Astrocyte of the cerebellum (primary cell): ENCODE results near the gene NLRC3.

ENCODE experiments used
- DNase-seq: peaks from one replicate; pipeline ENCODE4 v3.0.0-alpha.2; 2011; ENCODE audit warnings: low read depth
- H3K4me3 ChIP-seq: 2 replicates; pipeline ENCODE4 v1.5.1; 2011; ENCODE audit warnings: mild to moderate bottlenecking, low read depth, low read length, moderate library complexity
- CTCF ChIP-seq: IDR thresholded peaks from 2 replicates; pipeline ENCODE4 v1.5.1; 2012; ENCODE audit warnings: low read length, low read depth, moderate library complexity, mild to moderate bottlenecking; ENCODE audit errors: missing control alignments
- in situ Hi-C: cut with HindIII; loops from 2 replicates; pipeline ENCODE4 v1.10.0; 2017; ENCODE audit warnings: low sequenced_read_pairs

The NLRC3 gene

GRCh38 chr16:3569851-3570250, 7.4 kb downstream of the NLRC3 start:
- in situ Hi-C loops, result no loop called here
- no peak for TF ChIP-seq CTCF

GRCh38 chr16:3566990-3567389, 10.2 kb downstream of the NLRC3 start:
- no peak overlapping the region for H3K4me3 ChIP-seq
- in situ Hi-C loops, result no loop called here
- no peak for DNase-seq
- TF ChIP-seq CTCF, result no peak

More at GRCh38 chr16:3569851-3570250, 7.4 kb downstream of the NLRC3 start:
- DNase-seq, result no peak
- no peak overlapping the region for H3K4me3 ChIP-seq

- in situ Hi-C loops, result no loop called here
- no peak for TF ChIP-seq CTCF
- DNase-seq, result no peak
- H3K4me3 ChIP-seq, result no peak overlapping the region
Observed at GRCh38 chr16:3564889-3565141, 12.4 kb downstream of the NLRC3 start.

GRCh38 chr16:3564130-3564888, 12.9 kb downstream of the NLRC3 start:
- TF ChIP-seq CTCF, result no peak
- DNase-seq, result no peak
- no peak overlapping the region for H3K4me3 ChIP-seq
- in situ Hi-C loops, result no loop called here

GRCh38 chr16:3562914-3563480, 14.2 kb downstream of the NLRC3 start:
- no peak for DNase-seq

GRCh38 chr16:3561626-3562025, 15.6 kb downstream of the NLRC3 start:
- in situ Hi-C loops, result no loop called here
- TF ChIP-seq CTCF, result no peak
- H3K4me3 ChIP-seq, result no peak overlapping the region
- no peak for DNase-seq

More at GRCh38 chr16:3562914-3563480, 14.2 kb downstream of the NLRC3 start:
- no peak for TF ChIP-seq CTCF
- in situ Hi-C loops, result no loop called here
- H3K4me3 ChIP-seq, result no peak overlapping the region
